IPS-18a (cell line): ENCODE measurements around the gene ITCH.
"Not testable (repeated sequence)": the region's sequence is repeated elsewhere in the genome, so short reads cannot be mapped to it uniquely, and the experiment has no call there.

ENCODE experiments used
- H3K27ac ChIP-seq: one replicate; pipeline ENCODE4 v1.5.1; 2013; ENCODE audit warnings: low read length
- H3K27me3 ChIP-seq: one replicate; pipeline ENCODE4 v1.6.1; 2013; ENCODE audit warnings: mild to moderate bottlenecking, low read length; ENCODE audit not compliant: control insufficient read depth, insufficient read depth
- H3K36me3 ChIP-seq: one replicate; pipeline ENCODE4 v1.6.1; 2013; ENCODE audit warnings: low read depth, low read length; ENCODE audit not compliant: control insufficient read depth
- H3K4me1 ChIP-seq: one replicate; pipeline ENCODE4 v1.6.1; 2013; ENCODE audit warnings: low read depth, low read length; ENCODE audit not compliant: control insufficient read depth
- H3K4me3 ChIP-seq: one replicate; pipeline ENCODE4 v1.5.1; 2013; ENCODE audit warnings: low read length
- H3K9ac ChIP-seq: one replicate; pipeline ENCODE4 v1.6.1; 2013; ENCODE audit warnings: mild to moderate bottlenecking, low read length, moderate library complexity
- H3K9me3 ChIP-seq: one replicate; pipeline ENCODE4 v1.6.1; 2013; ENCODE audit warnings: low read depth, low read length; ENCODE audit not compliant: control insufficient read depth

ITCH gene

GRCh38 chr20:34405247-34405651 lies 42.2 kb downstream of the ITCH start:
- H3K9me3 ChIP-seq, H3K4me3 ChIP-seq, H3K9ac ChIP-seq, H3K27ac ChIP-seq, H3K27me3 ChIP-seq, H3K4me1 ChIP-seq: not testable (repeated sequence)
- H3K36me3 ChIP-seq = peaks cover 20% of the 10 kb centered on the region

- H3K36me3 ChIP-seq = peaks cover 24% of the 10 kb centered on the region
- H3K4me1 ChIP-seq, H3K27me3 ChIP-seq, H3K4me3 ChIP-seq, H3K9me3 ChIP-seq, H3K9ac ChIP-seq, H3K27ac ChIP-seq: not testable (repeated sequence)
Observed at GRCh38 chr20:34405942-34406341, 42.9 kb downstream of the ITCH start.

DNA sequence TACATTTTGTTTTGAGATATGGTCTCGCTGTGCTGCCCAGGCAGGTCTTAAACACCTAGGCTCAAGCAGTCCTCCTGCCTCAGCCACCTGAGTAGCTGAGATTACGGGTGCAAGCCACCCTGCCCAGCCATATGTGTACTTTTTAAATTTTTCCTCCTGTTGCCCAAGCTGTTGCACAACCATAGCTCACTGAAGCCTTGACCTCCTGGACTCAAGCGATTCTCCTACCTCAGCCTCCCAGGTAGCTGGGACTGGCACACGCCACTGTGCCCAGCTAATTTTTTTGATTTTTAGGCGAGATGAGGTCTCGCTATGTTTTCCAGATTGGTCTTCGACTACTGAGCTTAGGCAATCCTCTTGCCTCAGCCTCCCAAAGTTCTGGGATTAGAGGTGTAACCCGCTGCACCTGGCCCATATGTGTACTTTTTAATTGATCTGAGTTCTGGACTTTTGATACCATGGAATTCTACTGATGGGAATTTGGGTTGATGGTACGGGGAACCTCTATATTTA lies 44.9 kb downstream of the ITCH start:
- H3K4me3 ChIP-seq = no peak overlapping the region
- H3K27ac ChIP-seq = no peak overlapping the region
- no peaks in the 10 kb centered on the region for H3K9me3 ChIP-seq
- no peak overlapping the region for H3K9ac ChIP-seq
- H3K36me3 ChIP-seq = peaks cover 32% of the 10 kb centered on the region
- H3K4me1 ChIP-seq = no peaks in the 10 kb centered on the region
- no peaks in the 10 kb centered on the region for H3K27me3 ChIP-seq

DNA sequence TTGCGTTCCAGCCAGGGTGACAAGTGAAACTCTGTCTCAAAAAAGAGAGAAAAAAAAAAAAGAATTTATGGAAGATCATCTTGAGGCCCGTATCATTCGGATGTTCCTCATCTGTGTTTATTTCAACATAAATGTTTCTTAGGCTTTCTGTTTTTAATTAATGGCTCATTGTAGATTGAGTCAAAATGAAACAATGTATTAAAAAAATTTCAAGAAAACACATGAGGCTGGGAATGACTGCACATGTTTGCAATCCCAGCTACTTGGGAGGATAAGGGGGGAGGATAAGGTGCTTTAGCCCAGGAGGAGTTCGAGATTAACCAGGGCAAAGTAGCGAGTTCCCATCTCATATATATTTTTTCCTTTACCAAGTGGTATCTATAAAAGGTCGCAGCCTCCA lies 47.3 kb downstream of the ITCH start:
- Histone ChIP-seq H3K9ac (no peak overlapping the region), H3K4me3 (no peak overlapping the region), H3K9me3 (no peaks in the 10 kb centered on the region), H3K36me3 (peaks cover 50% of the 10 kb centered on the region), H3K27me3 (no peaks in the 10 kb centered on the region), H3K4me1 (no peaks in the 10 kb centered on the region), H3K27ac (no peak overlapping the region)

GRCh38 chr20:34412453-34412852 lies 49.4 kb downstream of the ITCH start:
- Histone ChIP-seq H3K27ac (no peak overlapping the region), H3K4me3 (no peak overlapping the region), H3K36me3 (peaks cover 56% of the 10 kb centered on the region), H3K4me1 (no peaks in the 10 kb centered on the region), H3K9ac (no peak overlapping the region), H3K27me3 (no peaks in the 10 kb centered on the region), H3K9me3 (no peaks in the 10 kb centered on the region)

DNA sequence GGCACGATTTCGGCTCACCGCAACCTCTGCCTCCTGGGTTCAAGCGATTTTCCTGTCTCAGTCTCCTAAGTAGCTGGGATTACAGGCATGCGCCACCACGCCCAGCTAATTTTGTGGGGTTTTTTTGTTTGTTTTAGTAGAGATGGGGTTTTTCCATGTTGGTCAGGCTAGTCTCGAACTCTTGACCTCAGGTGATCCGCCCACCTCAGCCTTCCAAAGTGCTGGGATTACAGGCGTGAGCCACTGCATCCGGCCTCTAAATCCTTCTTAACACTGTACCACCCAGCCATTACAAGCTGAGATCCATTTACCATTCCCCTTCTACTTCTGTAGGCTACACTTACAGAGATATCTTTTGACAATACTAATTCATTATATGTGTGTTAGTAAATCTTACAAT lies 51.5 kb downstream of the ITCH start:
- H3K9ac ChIP-seq, H3K4me1 ChIP-seq, H3K4me3 ChIP-seq, H3K27me3 ChIP-seq, H3K9me3 ChIP-seq, H3K27ac ChIP-seq: not testable (repeated sequence)
- peaks cover 53% of the 10 kb centered on the region for H3K36me3 ChIP-seq

DNA sequence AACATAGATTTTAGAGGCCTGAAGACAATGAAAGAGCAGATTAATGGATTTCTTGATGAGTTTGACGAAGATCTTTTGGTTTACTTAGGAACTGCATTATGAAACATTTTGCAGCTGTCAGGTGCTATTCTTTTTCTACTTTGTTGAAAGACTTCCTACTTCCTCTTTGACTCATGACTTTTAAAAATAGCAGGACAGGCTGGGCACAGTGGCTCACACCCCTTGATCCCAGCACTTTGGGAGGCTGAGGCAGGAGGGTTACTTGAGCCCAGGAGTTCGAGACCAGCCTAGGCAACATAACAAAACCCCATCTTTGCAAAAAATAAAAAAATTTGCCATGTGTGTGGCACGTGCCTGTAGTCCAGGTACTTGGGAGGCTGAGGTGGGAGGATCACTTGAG lies 52.0 kb downstream of the ITCH start:
- Histone ChIP-seq H3K4me1 (no peaks in the 10 kb centered on the region), H3K4me3 (no peak overlapping the region), H3K9me3 (no peaks in the 10 kb centered on the region), H3K27ac (no peak overlapping the region), H3K9ac (no peak overlapping the region), H3K27me3 (no peaks in the 10 kb centered on the region), H3K36me3 (peaks cover 53% of the 10 kb centered on the region)

GRCh38 chr20:34420146-34420545 lies 57.1 kb downstream of the ITCH start:
- H3K27me3 ChIP-seq = no peaks in the 10 kb centered on the region
- no peaks in the 10 kb centered on the region for H3K9me3 ChIP-seq
- no peaks in the 10 kb centered on the region for H3K4me1 ChIP-seq
- H3K27ac ChIP-seq = no peak overlapping the region
- H3K9ac ChIP-seq = no peak overlapping the region
- H3K36me3 ChIP-seq = peaks cover 42% of the 10 kb centered on the region
- H3K4me3 ChIP-seq = no peak overlapping the region

- Histone ChIP-seq H3K27me3 (no peaks in the 10 kb centered on the region), H3K4me1 (no peaks in the 10 kb centered on the region), H3K36me3 (peaks cover 40% of the 10 kb centered on the region), H3K4me3 (no peak overlapping the region), H3K9ac (no peak overlapping the region), H3K27ac (no peak overlapping the region), H3K9me3 (no peaks in the 10 kb centered on the region)
Observed at GRCh38 chr20:34420975-34421374, 57.9 kb downstream of the ITCH start.

GRCh38 chr20:34421766-34422466 lies 58.8 kb downstream of the ITCH start:
- Histone ChIP-seq H3K27me3 (no peaks in the 10 kb centered on the region), H3K9ac (no peak overlapping the region), H3K9me3 (no peaks in the 10 kb centered on the region), H3K4me1 (no peaks in the 10 kb centered on the region), H3K36me3 (peaks cover 45% of the 10 kb centered on the region), H3K4me3 (no peak overlapping the region), H3K27ac (no peak overlapping the region)

DNA sequence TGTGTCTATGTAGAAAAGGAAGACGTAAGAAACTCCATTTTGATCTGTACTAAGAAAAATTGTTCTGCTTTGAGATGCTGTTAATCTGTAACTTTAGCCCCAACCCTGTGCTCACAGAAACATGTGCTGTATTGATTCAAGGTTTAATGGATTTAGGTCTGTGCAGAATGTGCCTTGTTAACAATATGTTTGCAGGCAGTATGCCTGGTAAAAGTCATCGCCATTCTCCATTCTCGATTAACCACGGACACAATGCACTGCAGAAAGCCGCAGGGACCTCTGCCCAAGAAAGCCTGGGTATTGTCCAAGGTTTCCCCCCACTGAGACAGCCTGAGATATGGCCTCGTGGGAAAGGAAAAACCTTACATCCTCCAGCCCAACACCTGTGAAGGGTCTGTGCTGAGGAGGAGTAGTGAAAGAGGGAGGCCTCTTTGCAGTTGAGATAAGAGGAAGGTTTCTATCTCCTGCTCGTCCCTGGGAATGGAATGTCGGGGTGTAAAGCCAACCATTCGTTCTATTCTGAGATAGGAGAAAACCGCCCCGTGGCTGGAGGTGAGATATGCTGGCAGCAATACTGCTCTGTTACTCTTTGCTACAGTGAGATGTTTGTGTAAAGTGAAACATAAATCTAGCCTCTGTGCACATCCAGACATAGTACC lies 62.1 kb downstream of the ITCH start:
- H3K4me3 ChIP-seq = not testable (repeated sequence)
- peaks cover 43% of the 10 kb centered on the region for H3K36me3 ChIP-seq

GRCh38 chr20:34426026-34426425 lies 63.0 kb downstream of the ITCH start:
- Histone ChIP-seq H3K9me3 (no peaks in the 10 kb centered on the region), H3K27me3 (no peaks in the 10 kb centered on the region), H3K27ac (no peak overlapping the region), H3K4me1 (no peaks in the 10 kb centered on the region), H3K9ac (no peak overlapping the region), H3K4me3 (no peak overlapping the region), H3K36me3 (peaks cover 38% of the 10 kb centered on the region)

More for the DNA sequence above, 62.1 kb downstream of the ITCH start:
- not testable (repeated sequence) for H3K9me3 ChIP-seq, H3K9ac ChIP-seq, H3K4me1 ChIP-seq, H3K27ac ChIP-seq, H3K27me3 ChIP-seq
